NCI-H2081 (cell line): Measurements from ENCODE around the gene SRGAP2C.
"Not testable (repeated sequence)": the region's sequence is repeated elsewhere in the genome, so short reads cannot be mapped to it uniquely, and the experiment has no call there.

Source experiments
- DNase-seq, 2 experiments: peaks; one replicate each; lab custom pipeline; 2025; lab: John Stamatoyannopoulos, UW

The SRGAP2C gene

DNA sequence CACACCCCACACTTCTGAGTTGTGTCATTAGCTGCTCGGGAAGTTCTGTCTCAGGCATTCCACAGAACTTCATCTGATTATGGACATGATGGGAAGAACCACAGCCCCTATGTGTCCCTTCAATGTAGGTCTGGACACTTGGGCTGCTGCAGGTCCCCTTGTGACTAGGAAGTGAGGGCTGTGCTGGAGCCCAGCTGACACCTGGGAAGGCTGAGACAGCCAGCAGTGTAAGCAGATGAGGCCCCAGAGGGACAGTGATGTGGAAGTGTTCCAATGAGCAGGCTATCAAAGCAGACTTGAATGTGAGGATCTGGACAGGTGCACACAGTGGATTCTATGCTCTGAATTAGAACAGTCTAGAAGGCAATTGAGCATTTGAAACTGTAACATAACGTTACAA lies 239.2 kb downstream of the SRGAP2C start:
- not testable (repeated sequence) for DNase-seq

DNA sequence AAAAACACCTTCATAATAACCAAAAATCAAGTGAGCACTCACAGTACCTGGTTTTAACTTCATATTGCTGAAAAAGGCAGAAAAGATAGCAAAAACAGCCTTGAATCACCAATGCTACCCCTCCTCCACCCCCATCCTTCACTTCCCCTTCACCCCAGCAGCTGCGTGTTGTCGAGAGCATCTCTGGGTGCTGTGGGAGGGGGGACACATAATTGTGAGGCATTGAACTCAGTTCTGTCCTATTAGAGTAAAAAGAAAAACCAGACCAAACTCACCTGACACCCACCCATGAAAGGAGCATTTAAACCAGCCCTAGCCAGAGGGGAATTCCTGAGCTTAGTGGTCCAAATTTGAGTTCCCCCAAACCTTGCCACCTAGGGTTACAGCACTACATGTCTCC lies 248.7 kb downstream of the SRGAP2C start:
- not testable (repeated sequence) for DNase-seq

DNA sequence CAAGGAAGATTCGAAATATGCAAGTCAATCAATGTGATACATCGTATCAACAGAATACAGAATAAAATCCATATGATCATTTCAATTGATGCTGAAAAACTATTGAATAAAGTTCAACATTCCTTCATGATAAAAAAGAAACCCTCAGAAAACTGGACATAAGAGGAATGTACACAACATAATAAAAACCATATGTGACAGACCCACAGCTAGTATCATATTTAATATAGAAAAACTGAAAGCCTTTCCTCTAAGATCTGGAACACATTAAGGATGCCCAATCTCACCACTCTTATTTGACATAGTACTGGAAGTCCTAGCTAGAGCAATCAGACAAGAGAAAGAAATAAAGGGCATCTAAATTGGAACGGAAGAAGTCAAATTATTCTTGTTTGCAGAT lies 254.1 kb downstream of the SRGAP2C start:
- DNase-seq, result not testable (repeated sequence)

DNA sequence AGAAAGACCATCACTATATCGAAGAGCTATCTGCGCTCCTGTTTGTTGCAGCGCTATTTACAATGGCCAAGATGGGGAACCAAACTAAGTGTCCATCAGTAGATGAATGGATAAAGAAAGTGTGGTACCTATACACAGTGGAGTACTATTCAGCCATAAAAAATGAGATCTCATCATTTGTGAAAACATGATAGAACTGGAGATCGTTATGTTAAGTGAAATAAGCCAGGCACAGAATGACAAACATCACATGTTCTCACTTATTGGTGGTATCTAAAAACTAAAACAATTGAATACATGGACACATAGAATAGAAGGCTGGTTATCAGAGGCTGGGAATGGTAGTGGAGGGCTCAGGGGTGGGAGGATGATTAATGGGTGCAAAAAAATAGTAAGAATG lies 256.2 kb downstream of the SRGAP2C start:
- DNase-seq, result no peak
